ENCODE measurements around the gene CCDC201.

The CCDC201 gene

GRCh38 chr7:45893374-45893995 is 20.6 kb upstream of the CCDC201 start:
- no peak for DNase-seq

GRCh38 chr7:45892407-45893035 is 19.6 kb upstream of the CCDC201 start:
- no peak for DNase-seq

- no peak for DNase-seq
Observed at GRCh38 chr7:45891462-45892402, 18.9 kb upstream of the CCDC201 start.

DNA sequence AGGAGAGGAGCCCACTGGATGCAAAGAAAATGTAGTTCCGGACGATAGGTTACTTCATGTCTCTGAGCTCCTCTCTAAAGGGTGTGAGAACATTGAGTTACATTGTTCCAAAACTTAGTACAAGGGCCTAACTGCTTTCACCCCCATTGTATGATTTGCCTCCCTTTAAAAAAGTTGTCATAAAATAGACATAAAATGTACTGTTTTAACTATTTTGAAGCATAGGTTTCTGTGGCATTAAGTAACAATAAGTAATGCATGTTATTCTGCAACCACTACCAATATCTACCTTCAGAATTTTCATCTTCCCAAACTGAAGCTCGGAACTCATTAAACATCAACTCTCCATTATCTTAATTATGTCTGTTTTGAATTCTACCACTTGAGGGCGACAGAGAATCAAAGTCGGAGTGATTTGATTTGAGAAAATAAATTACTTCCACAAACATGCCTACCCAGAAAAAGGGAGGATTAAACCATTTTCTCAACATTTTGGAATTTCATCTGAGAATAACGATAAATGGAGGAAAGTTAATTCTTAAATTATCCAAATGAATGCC is 18.1 kb upstream of the CCDC201 start:
- no peak for DNase-seq

DNA sequence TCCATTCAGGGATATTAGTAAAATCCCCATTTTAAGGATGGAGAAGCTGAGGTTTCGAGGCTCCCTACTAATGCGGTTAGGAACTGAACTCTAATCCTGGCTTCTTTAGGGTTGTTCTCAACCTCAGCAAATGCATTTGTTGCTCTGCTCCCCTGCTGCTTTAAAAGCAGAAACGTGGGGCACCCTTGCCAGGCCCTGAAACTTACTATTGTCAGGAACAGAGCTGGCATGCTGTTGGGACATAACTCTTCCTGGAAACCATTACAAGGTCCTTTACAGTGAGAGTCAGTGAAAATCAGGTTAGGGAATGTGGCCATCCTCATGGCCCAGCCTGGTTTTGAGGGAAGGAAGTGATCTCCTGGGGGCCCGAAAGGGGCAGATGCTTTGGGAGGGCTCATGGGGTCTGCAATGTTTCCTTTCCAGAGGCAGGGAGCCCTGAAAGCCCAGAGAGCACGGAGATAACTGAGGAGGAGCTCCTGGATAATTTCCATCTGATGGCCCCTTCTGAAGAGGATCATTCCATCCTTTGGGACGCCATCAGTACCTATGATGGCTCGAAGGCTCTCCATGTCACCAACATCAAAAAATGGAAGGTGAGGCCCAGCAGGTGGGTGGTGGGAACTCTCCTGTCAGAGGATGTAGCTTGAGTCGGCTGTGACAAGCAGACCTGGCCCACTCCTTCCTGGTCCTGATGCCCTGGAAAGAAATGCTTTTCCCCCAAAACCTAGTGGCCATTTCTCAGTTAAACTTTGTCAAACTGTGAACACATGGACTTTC is 17.4 kb upstream of the CCDC201 start:
- DNase-seq, result no peak

DNA sequence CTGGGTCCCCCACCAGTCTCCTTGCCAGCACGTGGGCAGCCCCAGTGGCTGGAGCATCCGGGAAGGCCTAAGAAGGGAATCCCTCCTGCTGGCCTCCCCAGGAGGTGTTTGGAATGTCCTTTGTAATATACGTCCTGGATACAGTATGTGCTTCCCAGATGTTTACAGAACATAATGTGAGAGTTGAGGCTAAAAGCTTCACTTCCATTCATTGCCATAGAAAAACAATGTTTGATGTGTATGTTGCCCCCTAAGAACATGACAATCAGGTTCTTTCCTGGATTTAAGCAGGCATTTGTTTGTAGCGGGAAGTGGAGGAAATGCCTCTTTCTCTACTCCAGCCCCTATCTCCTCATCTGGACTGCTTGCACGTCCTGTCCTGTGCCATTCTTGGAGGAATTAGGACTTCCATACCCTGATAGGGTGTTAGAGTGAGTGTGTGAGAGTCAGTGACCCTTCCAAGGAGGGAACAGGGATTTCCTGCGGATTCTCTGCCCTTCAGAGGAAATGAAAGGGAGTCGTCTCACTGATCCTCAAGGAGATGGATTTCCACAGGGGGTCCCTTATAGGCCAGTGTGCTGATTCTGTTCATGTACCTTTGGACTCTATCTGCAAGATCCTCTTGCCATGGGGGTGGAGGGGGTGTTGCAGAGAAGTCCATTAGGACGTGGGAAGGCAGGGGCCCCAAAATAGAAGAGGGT is 16.6 kb upstream of the CCDC201 start:
- no peak for DNase-seq

- peak in 2 of 56 donors; percentile 15 to 31 for DNase-seq
Observed at GRCh38 chr7:45888993-45889366, 16.1 kb upstream of the CCDC201 start.

GRCh38 chr7:45888185-45888992 is 15.5 kb upstream of the CCDC201 start, which contains the start of gene IGFBP1:
TSS of gene IGFBP1 (plus strand) at chr7:45888488. CDS start at chr7:45888653, 165 bp downstream.
- peak in 6 of 56 donors; percentile 8 to 48 (median 24) for DNase-seq

DNA sequence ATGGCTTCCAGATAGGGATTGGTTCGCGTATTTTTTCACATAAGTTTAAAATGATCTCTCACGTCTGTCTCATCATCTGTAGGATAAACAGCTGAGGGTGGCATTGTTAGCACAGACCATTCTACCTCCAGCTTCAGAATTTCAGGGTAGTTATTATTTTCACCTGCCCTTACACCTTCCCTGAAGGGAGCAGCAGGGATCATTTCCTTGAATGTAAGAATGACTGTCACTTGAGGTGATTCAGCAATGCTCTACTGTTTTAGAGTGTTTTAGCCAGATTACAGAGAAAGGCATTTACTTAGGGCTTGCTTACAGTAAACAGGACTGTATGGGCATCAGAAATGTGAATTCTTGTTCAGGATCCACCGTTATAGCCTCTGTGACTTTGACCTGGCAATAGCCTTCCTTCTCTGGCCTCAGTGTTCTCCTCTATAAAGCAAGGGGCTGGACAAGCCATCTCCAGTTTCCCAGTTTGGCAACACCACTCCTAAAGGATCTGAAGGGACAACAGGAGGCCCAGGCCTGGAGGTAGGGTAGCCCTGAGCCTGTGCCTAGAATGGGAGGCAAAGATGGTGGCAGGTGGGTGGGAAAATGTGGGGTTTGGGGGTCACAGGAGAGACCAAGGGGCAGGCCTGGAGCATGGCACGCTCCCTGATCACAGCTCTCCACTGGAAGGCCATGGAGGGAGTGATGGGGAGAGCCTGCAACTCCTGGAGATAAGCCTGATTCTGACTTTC is 14.2 kb upstream of the CCDC201 start:
- DNase-seq, result no peak

DNA sequence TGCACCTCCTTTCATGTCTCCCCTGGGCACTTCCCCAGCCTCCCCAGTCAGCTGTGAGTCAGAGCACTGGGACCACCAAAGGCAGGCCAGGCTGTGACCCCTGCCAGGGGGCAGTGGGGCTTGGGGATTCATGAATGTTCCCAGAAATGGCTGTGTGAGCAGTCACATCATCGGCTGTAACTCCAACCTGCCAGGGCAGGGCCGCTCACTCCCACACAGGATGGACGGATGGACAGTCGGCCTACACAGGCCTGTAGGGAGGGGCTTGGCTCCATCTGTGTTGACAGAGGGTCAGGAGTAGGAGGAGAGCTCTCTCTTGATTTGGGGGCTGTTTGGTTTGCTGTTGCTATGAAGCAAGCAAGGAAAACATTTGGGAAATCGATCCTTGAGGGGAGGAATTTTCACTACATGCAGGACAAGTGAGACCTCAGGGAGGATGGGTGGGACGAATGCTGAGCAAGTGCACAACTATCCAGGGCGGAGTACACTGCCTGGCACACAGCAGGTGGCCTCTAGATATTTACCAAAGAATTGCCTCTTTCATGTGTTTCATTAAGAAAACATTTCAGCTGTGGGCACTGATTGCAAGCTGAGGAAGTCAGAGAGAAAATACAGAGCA is 12.5 kb upstream of the CCDC201 start:
- DNase-seq, result no peak

DNA sequence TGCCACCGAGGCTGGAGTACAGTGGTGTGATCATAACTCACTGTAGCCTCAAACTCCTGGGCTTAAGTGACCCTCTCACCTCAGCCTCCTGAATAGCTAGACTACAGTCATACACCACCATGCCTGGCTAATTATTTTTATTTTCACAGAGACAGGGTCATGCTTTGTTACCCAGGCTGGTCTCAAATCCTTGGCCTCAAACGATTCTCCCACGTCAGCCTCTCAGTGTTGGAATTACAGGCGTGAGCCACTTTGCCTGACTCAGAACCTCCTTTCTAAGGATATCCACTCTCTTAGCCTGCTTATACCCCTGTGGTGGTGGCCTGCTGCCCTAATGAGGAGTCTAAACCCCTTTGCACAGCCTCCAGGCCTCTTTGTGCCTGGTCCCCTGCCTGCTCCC is 11.3 kb upstream of the CCDC201 start:
- no peak for DNase-seq

DNA sequence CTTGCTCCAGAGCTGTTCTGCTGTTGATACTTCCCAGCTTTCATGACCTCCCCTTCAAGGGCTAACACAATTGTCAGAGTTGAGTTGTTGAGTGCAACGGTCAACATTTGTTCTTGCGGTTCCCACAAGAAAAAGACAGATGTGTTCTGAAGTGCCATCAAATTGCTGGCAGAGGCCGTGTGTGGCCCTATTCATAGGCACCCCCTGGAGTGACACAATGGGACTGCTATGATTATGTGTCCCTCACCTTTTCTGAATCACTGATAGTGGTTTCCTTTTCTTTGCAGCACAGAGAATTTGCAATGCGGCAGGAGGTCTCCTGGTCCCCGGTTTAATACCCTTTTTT is 9.6 kb upstream of the CCDC201 start:
- DNase-seq, result no peak

DNA sequence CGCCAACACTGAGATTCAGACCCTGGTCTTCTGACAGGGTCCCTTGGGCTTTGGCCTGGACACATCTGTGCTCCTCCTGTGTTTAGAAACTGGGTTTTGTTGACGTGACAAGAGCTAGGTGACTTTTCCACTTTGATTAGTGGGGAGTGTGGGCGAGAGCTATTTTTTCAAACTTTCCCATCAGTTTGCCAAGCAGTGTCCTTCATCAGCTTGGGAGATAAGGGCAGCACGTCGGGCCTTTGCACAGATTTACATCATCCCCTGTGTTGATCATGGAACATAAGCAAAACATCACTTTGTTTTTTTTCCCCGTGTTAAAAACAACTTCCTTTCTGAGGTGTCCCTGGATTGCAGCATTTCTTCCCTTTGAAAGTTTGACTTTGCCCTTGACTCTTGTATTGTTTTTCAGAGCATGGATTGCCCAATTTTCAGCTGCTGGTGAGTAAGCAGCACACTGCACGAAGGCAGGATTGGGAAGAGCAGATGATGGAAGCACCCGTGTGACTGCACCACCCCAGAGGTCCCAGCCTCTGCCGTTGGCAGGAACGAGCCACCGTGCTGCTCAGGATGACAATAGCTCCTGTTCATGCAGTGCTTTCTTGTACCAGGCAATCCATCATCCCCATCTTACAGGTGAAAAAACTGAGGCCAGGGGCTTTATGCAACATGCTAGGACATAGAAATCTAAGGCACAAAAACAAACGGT is 9.0 kb upstream of the CCDC201 start:
- no peak for DNase-seq

DNA sequence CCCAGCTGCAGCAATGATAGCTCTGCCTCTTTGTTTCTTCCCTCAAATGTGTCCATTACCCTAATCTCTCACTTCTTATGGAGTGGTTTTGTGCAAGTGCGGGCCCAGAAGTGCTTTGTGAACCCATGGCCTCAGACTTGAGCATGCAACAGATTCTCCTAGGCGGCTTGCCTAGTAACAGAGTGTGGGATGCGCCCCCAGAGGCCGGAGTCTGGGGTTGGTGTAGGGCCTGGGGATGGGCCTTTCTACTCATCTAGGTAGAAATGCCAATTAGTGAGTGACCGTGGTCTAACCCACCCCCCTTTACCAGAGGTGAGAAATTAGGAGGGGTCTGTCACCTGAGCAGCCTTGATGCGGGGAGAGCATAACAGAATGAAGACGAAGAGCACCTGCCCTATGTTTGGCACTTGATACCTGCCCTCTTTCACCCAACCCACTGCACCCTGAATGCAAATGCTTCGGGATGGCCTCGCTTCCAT is 8.4 kb upstream of the CCDC201 start:
- no peak for DNase-seq

GRCh38 chr7:45880433-45880860 is 7.6 kb upstream of the CCDC201 start:
- no peak for DNase-seq

GRCh38 chr7:45878457-45879144 is 5.7 kb upstream of the CCDC201 start:
- no peak for DNase-seq

DNA sequence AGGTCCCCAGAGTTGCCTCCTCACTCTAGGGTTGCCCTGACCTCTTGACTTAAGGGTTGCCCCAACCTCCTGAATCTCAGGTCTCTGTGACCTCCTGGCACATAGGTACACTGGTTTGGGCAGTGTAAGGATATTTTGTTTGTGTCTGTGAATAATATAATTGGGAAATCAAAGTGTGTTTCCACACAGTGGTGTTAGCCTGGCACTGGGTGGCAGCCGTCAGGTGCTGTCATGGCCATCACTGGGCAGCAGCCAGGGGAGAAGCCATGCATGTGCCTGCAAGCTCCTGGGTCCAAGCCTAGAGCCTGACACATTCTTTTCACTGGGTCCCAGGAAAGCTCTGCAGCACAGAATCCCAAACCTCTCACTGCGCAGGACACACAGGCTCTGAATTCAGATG is 3.6 kb upstream of the CCDC201 start:
- DNase-seq, result no peak

Measured in nucleus accumbens (tissue), 56 donors.